GM12878 (cell line): Measurements from ENCODE around the gene HNRNPA1. TPM values are rescaled to one million over a fixed set of nuclear protein-coding genes. Genes with fewer than 3 reads are reported as not detected.

Experiments
- ATAC-seq: fragments of 200-7000 bp; cut with Tn5 transposase; 3 replicates; pipeline ENCODE4 v1.9.1; 2020; ENCODE audit warnings: mild to moderate bottlenecking, moderate library complexity
- BruUV-seq: library from RNA; stranded (reverse); fragments of 400-500 nt; replicated peaks from 2 replicates; lab custom pipeline; 2021; lab: Mats Ljungman, UMichigan
- CTCF ChIA-PET: fragments of 300-600 bp; sonication (Branson Sonifier 250); formaldehyde crosslinking; extraction: SDS; loops from one replicate; lab custom pipeline; 2021; ENCODE audit warnings: inconsistent platforms; lab: Yijun Ruan, JAX
- POLR2A ChIA-PET: fragments of 350-600 bp; formaldehyde crosslinking; extraction: SDS; loops from one replicate; lab custom pipeline; 2021; ENCODE audit warnings: inconsistent platforms; lab: Charles Lee
- RAD21 ChIA-PET: fragments of 300-600 bp; sonication (Branson Sonifier 250); formaldehyde crosslinking; loops from one replicate; lab custom pipeline; 2023; ENCODE audit warnings: antibody characterized with exemption; ENCODE audit not compliant: unreplicated experiment; lab: Charles Lee
- SMC1A ChIA-PET: fragments of 300-600 bp; sonication (Branson Sonifier 250); formaldehyde crosslinking; loops from one replicate; lab custom pipeline; 2023; ENCODE audit not compliant: unreplicated experiment, uncharacterized antibody; lab: Charles Lee
- DNase-seq: peaks from one replicate; pipeline ENCODE4 v3.0.0-alpha.2; 2011; ENCODE audit warnings: low read depth, low spot score
- FAIRE-seq: peaks from 3 replicates; lab custom pipeline; 2011; peaks lifted over from hg19 to GRCh38; lab: Jason Lieb, UNC
- H2AFZ ChIP-seq: 2 replicates; pipeline ENCODE4 v1.6.0; 2011; ENCODE audit warnings: low read depth, low read length, control low read depth; ENCODE audit not compliant: control insufficient read depth
- H3K27ac ChIP-seq: 2 replicates; pipeline ENCODE4 v1.5.1; 2011; ENCODE audit warnings: control low read depth; ENCODE audit not compliant: control insufficient read depth, insufficient read depth
- H3K27me3 ChIP-seq, 2 experiments: replicated peaks in 1 of 2; 2 replicates each; pipeline versions ENCODE4 v1.6.0 to v1.6.1; 2011; ENCODE audit warnings: low read length in 1 of 2; ENCODE audit not compliant: control insufficient read depth in 2 of 2, insufficient read depth in 2 of 2
- H3K36me3 ChIP-seq, 2 experiments: 2 replicates each; pipeline ENCODE4 v1.5.1; 2011; ENCODE audit warnings: low read length in 1 of 2; ENCODE audit not compliant: control insufficient read depth in 2 of 2, insufficient read depth in 2 of 2
- H3K4me1 ChIP-seq: 2 replicates; pipeline ENCODE4 v1.6.1; 2011; ENCODE audit warnings: mild to moderate bottlenecking, low read length, moderate library complexity, mixed read lengths; ENCODE audit not compliant: control insufficient read depth, insufficient read depth
- H3K4me2 ChIP-seq: 2 replicates; pipeline ENCODE4 v1.6.0; 2011; ENCODE audit warnings: control low read depth; ENCODE audit not compliant: control insufficient read depth, insufficient read depth
- H3K4me3 ChIP-seq: fragments of 200-600 bp; sonication (generic); 2 replicates; pipeline ENCODE4 v1.5.1; 2016
- H3K79me2 ChIP-seq: 2 replicates; pipeline ENCODE4 v1.6.0; 2011; ENCODE audit warnings: low read length; ENCODE audit not compliant: control insufficient read depth, insufficient read depth
- H3K9ac ChIP-seq: 2 replicates; pipeline ENCODE4 v1.8.0; 2011; ENCODE audit warnings: low read length, control low read depth, mixed read lengths; ENCODE audit not compliant: control insufficient read depth, insufficient read depth
- H3K9me3 ChIP-seq: replicated peaks from 3 replicates; pipeline ENCODE4 v1.5.1; 2011; ENCODE audit warnings: mild to moderate bottlenecking, low read length; ENCODE audit not compliant: control insufficient read depth, insufficient read depth
- H4K20me1 ChIP-seq: 2 replicates; pipeline ENCODE4 v1.6.0; 2011; ENCODE audit not compliant: control insufficient read depth, insufficient read depth
- BCLAF1 ChIP-seq: fragments of 450-650 bp; IDR thresholded peaks from 2 replicates; pipeline ENCODE4 v1.6.1; 2017; ENCODE audit warnings: antibody characterized with exemption, mild to moderate bottlenecking, moderate library complexity
- BRCA1 ChIP-seq: IDR thresholded peaks from 2 replicates; pipeline ENCODE4 v1.6.1; 2011; ENCODE audit warnings: low read depth, low read length, improper control_type of control experiment
- CTCF ChIP-seq, 3 experiments: IDR thresholded peaks in 2 of 3; conservative IDR thresholded peaks in 1 of 3; 2 replicates each; pipeline ENCODE4 v1.5.1; 2011; ENCODE audit warnings: low read depth in 3 of 3, low read length in 3 of 3, mild to moderate bottlenecking in 3 of 3, control low read depth in 2 of 3, moderate library complexity in 2 of 3, inconsistent platforms in 1 of 3, mixed read lengths in 1 of 3; ENCODE audit not compliant: control insufficient read depth in 2 of 3, insufficient read depth in 1 of 3; ENCODE audit errors: extremely low read depth in 1 of 3
- DPF2 ChIP-seq: fragments of 450-650 bp; IDR thresholded peaks from 2 replicates; pipeline ENCODE4 v1.6.1; 2017; ENCODE audit warnings: mild to moderate bottlenecking
- EGR1 ChIP-seq, 2 experiments: IDR thresholded peaks; 1 replicate in 1 of 2; 2 replicates in 1 of 2; pipeline ENCODE4 v1.6.1; 2011 to 2012; ENCODE audit warnings: low read depth in 2 of 2, low read length in 2 of 2, borderline replicate concordance in 1 of 2, mild to moderate bottlenecking in 1 of 2, moderate library complexity in 1 of 2
- FOS ChIP-seq: IDR thresholded peaks from 3 replicates; pipeline ENCODE4 v1.6.1; 2011; ENCODE audit warnings: borderline replicate concordance; ENCODE audit not compliant: insufficient read length; ENCODE audit errors: extremely low read depth
- JUNB ChIP-seq: IDR thresholded peaks from 2 replicates; pipeline ENCODE4 v1.6.1; 2016; ENCODE audit warnings: antibody characterized with exemption, mild to moderate bottlenecking
- KDM1A ChIP-seq: fragments of 200-600 bp; sonication (generic); IDR thresholded peaks from 2 replicates; pipeline ENCODE4 v1.6.1; 2016; ENCODE audit warnings: borderline replicate concordance
- NFIC ChIP-seq: IDR thresholded peaks from 2 replicates; pipeline ENCODE4 v1.6.1; 2012; ENCODE audit warnings: low read depth, mild to moderate bottlenecking, inconsistent platforms, low read length, moderate library complexity
- NR2C1 ChIP-seq: fragments of 450-650 bp; IDR thresholded peaks from 2 replicates; pipeline ENCODE4 v1.6.1; 2017; ENCODE audit warnings: antibody characterized with exemption, mild to moderate bottlenecking, moderate library complexity
- NR2F1 ChIP-seq: fragments of 450-650 bp; conservative IDR thresholded peaks from 2 replicates; pipeline ENCODE4 v1.6.1; 2017; ENCODE audit warnings: mild to moderate bottlenecking
- PAX5 ChIP-seq: IDR thresholded peaks from 2 replicates; pipeline ENCODE4 v1.6.1; 2011; ENCODE audit warnings: low read depth, low read length, borderline replicate concordance
- RAD21 ChIP-seq: IDR thresholded peaks from 2 replicates; pipeline ENCODE4 v1.6.1; 2011; ENCODE audit warnings: mild to moderate bottlenecking, low read depth, low read length, moderate library complexity; ENCODE audit not compliant: insufficient read depth
- RUNX3 ChIP-seq: IDR thresholded peaks from 2 replicates; pipeline ENCODE4 v1.6.1; 2012; ENCODE audit warnings: low read length, inconsistent platforms
- SIN3A ChIP-seq: IDR thresholded peaks from 2 replicates; pipeline ENCODE4 v1.6.1; 2012; ENCODE audit warnings: low read depth, low read length, improper control_type of control experiment
- SMAD1 ChIP-seq: fragments of 450-650 bp; IDR thresholded peaks from 2 replicates; pipeline ENCODE4 v1.6.1; 2018; ENCODE audit warnings: mild to moderate bottlenecking, low read depth; ENCODE audit not compliant: partially characterized antibody
- SMC3 ChIP-seq: IDR thresholded peaks from 2 replicates; pipeline ENCODE4 v1.6.1; 2011; ENCODE audit warnings: low read length, improper control_type of control experiment, borderline replicate concordance
- SUPT20H ChIP-seq: IDR thresholded peaks from 2 replicates; pipeline ENCODE4 v1.6.1; 2011; ENCODE audit warnings: low read depth, mild to moderate bottlenecking, low read length, moderate library complexity, borderline replicate concordance; ENCODE audit not compliant: control insufficient read depth
- ZNF384 ChIP-seq: IDR thresholded peaks from 2 replicates; pipeline ENCODE4 v1.6.1; 2012; ENCODE audit warnings: low read depth, mild to moderate bottlenecking, low read length, improper control_type of control experiment, borderline replicate concordance
- WGBS: methylation state at CpG from one replicate; pipeline ENCODE4 v1.1.6; 2016; ENCODE audit warnings: low lambda C conversion rate; ENCODE audit not compliant: insufficient replicate concordance, insufficient coverage; ENCODE audit errors: missing lambda C conversion rate; 5-methylcytosine and 5-hydroxymethylcytosine counted together
- in situ Hi-C: fragments of 300-500 bp; cut with MboI; formaldehyde crosslinking; loops from 9 replicates; pipeline ENCODE4 v1.14.3; 2018; ENCODE audit warnings: mixed read lengths
- intact Hi-C: fragments of 100-400 bp; cut with micrococcal nuclease; formaldehyde crosslinking; loops from one replicate; pipeline ENCODE4 v1.14.2; 2022; ENCODE audit not compliant: unreplicated experiment
- polyA plus RNA-seq, 11 experiments: library from polyadenylated mRNA; depleted of rRNA in 4 of 11; unstranded in 6 of 11; stranded (reverse) in 5 of 11; fragments of >200 nt; fragmentation: Nextera tagmentation in 4 of 11; fragmentation: Illumina TruSeq in 1 of 11; extraction: Ambion mirVana in 4 of 11; extraction: Trizol in 1 of 11; gene quantifications; 1 replicate in 1 of 11; 2 replicates in 10 of 11; pipeline versions ENCODE4 v1.2.1 to v1.2.3, GENCODE V29; 2011 to 2016; ENCODE audit warnings: inconsistent platforms in 2 of 11, missing spikeins in 2 of 11, low read depth in 1 of 11
- total RNA-seq, 4 experiments: library from RNA; depleted of rRNA in 3 of 4; stranded (reverse); fragments of >200 nt in 3 of 4; fragmentation: Illumina TruSeq in 1 of 4; extraction: Trizol in 1 of 4; gene quantifications; 2 replicates each; pipeline versions ENCODE4 v1.2.1 to v1.2.3, GENCODE V29; 2013 to 2021

Gene HNRNPA1
- total and polyA plus RNA-seq, 10 of the 15 experiments (the other 5 are each of a cell fraction or from before 2014, with no cell fraction given) = 630 to 2,342 (median 1,407) TPM

GRCh38 chr12:54294152-54294952, 13.8 kb downstream of the HNRNPA1 start:
- H3K9ac ChIP-seq = no peak overlapping the region
- in situ Hi-C loops (no loop called here), intact Hi-C loops (loop anchor here (1.0 to 2.0 kb wide), 2 partner anchors 66 to 74 kb away; no protein-coding TSS in a partner anchor)
- ATAC-seq (peak; percentile 81), FAIRE-seq (no peak), DNase-seq (no peak)
- ChIA-PET POLR2A (interaction anchor here (0.6 to 3.0 kb wide), 3 partner anchors 19 to 65 kb away, joined by 5 to 10 read pairs (median 6); partner anchors contain the start of gene COPZ1), SMC1A (interaction anchor here (0.9 to 2.7 kb wide), 11 partner anchors 10 to 85 kb away, joined by 3 to 17 read pairs (median 5); partner anchors contain the start of gene COPZ1), CTCF (interaction anchor here (0.9 to 9.5 kb wide), 28 partner anchors 8 to 90 kb away, joined by 3 to 116 read pairs (median 6); partner anchors contain the start of genes CBX5, COPZ1, HNRNPA1 and ZNF385A), RAD21 (interaction anchor here (1.0 to 3.1 kb wide), 7 partner anchors 14 to 85 kb away, joined by 3 to 14 read pairs (median 5); partner anchors contain the start of genes COPZ1 and HNRNPA1)
- H3K4me3 ChIP-seq = no peak overlapping the region
- H3K4me2 ChIP-seq = no peak overlapping the region
- H3K9me3 ChIP-seq = no peaks in the 10 kb centered on the region
- no peaks in the 10 kb centered on the region for H3K36me3 ChIP-seq
- H2AFZ ChIP-seq = no peak overlapping the region
- H4K20me1 ChIP-seq = no peaks in the 10 kb centered on the region
- H3K79me2 ChIP-seq = no peaks in the 10 kb centered on the region
- 28% methylated on average over 6 of the region's 9 CpGs for WGBS
- peaks cover 0 to 4% of the 10 kb centered on the region in 2 experiments for H3K27me3 ChIP-seq
- BruUV-seq = no TSS peak
- H3K27ac ChIP-seq = no peak overlapping the region
- H3K4me1 ChIP-seq = no peaks in the 10 kb centered on the region
- no peak for TF ChIP-seq FOS
- TF ChIP-seq ZNF384 = no peak
- no peak for TF ChIP-seq DPF2
- peak; percentile 86 for TF ChIP-seq RAD21
- TF ChIP-seq NR2F1 = peak; percentile 99
- no peak for TF ChIP-seq EGR1 (IDR thresholded peaks at IDR 0.05; ENCODE audit: borderline replicate concordance in 1 of 2, low read depth in 2 of 2, low read length in 2 of 2)
- no peak for TF ChIP-seq SUPT20H
- TF ChIP-seq PAX5 = no peak
- peak; percentile 22; the same call in 1 of the 2 replicates for TF ChIP-seq RUNX3
- no peak for TF ChIP-seq JUNB
- no peak for TF ChIP-seq BRCA1
- peak; percentile 83 for TF ChIP-seq SMC3
- peak; percentile 74 to 94 (median 91) for TF ChIP-seq CTCF (IDR thresholded peaks at IDR 0.05 in 2 of 3, conservative IDR thresholded peaks at IDR 0.05 in 1 of 3; ENCODE audit: control insufficient read depth in 2 of 3, extremely low read depth in 1 of 3, insufficient read depth in 1 of 3, low read depth in 3 of 3, low read length in 3 of 3)
- TF ChIP-seq SIN3A = no peak
- no peak for TF ChIP-seq BCLAF1
- TF ChIP-seq SMAD1 = no peak
- TF ChIP-seq NFIC = no peak
- TF ChIP-seq NR2C1 = peak; percentile 79
- TF ChIP-seq KDM1A = no peak
